ENCODE data around the gene GIT1. TPM values are rescaled to one million over a fixed set of nuclear protein-coding genes. Genes with fewer than 3 reads are reported as not detected.

The GIT1 gene
- total and polyA plus RNA-seq, 2 of the 13 experiments (the other 11 are each of a cell fraction or from before 2014, with no cell fraction given): 14.2 to 30.8 TPM

- TF ChIP-seq RAD51 (IDR thresholded peaks at IDR 0.05; ENCODE audit: borderline replicate concordance): no peak
- 0 out of 2 replicates have a peak, but pooled peaks have one; percentile 38 for TF ChIP-seq ZNF441 (CRISPR knock-in tag; IDR thresholded peaks at IDR 0.05; ENCODE audit: borderline replicate concordance)
- TF ChIP-seq ZSCAN9 (CRISPR knock-in tag; IDR thresholded peaks at IDR 0.05; ENCODE audit: borderline replicate concordance): peak; percentile 66; the same call in 1 of the 2 replicates
- no peak for TF ChIP-seq ZNF850 (CRISPR knock-in tag; conservative IDR thresholded peaks at IDR 0.05)
- TF ChIP-seq SP4 (CRISPR knock-in tag; IDR thresholded peaks at IDR 0.05): peak; percentile 56; the same call in 1 of the 2 replicates
- TF ChIP-seq PATZ1 (CRISPR knock-in tag; IDR thresholded peaks at IDR 0.05): peak; percentile 18; the same call in 1 of the 2 replicates
- TF ChIP-seq CHCHD3 (CRISPR knock-in tag; IDR thresholded peaks at IDR 0.05): peak; percentile 79; the same call in 1 of the 2 replicates
- TF ChIP-seq WIZ (CRISPR knock-in tag; IDR thresholded peaks at IDR 0.05): peak; percentile 66; the same call in 1 of the 2 replicates
- TF ChIP-seq NR3C1 (CRISPR knock-in tag; IDR thresholded peaks at IDR 0.05): no peak
- peak; percentile 12; the same call in 1 of the 2 replicates for TF ChIP-seq FOSL2 (CRISPR knock-in tag; IDR thresholded peaks at IDR 0.05)
- peak; percentile 68 for TF ChIP-seq YEATS2 (CRISPR knock-in tag; IDR thresholded peaks at IDR 0.05; ENCODE audit: borderline replicate concordance)
- TF ChIP-seq MEF2D (CRISPR knock-in tag; IDR thresholded peaks at IDR 0.05): peak; percentile 28; the same call in 1 of the 2 replicates
- TF ChIP-seq SIN3A (IDR thresholded peaks at IDR 0.05; ENCODE audit: borderline replicate concordance, low read depth, low read length): peak; percentile 93; the same call in 1 of the 2 replicates
- TF ChIP-seq ZFP91 (CRISPR knock-in tag; IDR thresholded peaks at IDR 0.05; ENCODE audit: borderline replicate concordance): peak; percentile 39; the same call in 1 of the 2 replicates
- peak; percentile 54 for TF ChIP-seq ZFX (CRISPR knock-in tag; IDR thresholded peaks at IDR 0.05; ENCODE audit: low read depth)
- TF ChIP-seq ZNF451 (CRISPR knock-in tag; IDR thresholded peaks at IDR 0.05): peak; percentile 23; the same call in 1 of the 2 replicates
These were observed 4.4 kb upstream of the GIT1 start (continued) for GRCh38 chr17:29593591-29594518.
